Pons (tissue), 1 donor: ENCODE results near the gene GRID1.

ENCODE experiments used
- DNase-seq: peaks from one replicate; pipeline ENCODE4 v3.0.0-alpha.2; 2016; ENCODE audit warnings: low spot score

Gene GRID1

DNA sequence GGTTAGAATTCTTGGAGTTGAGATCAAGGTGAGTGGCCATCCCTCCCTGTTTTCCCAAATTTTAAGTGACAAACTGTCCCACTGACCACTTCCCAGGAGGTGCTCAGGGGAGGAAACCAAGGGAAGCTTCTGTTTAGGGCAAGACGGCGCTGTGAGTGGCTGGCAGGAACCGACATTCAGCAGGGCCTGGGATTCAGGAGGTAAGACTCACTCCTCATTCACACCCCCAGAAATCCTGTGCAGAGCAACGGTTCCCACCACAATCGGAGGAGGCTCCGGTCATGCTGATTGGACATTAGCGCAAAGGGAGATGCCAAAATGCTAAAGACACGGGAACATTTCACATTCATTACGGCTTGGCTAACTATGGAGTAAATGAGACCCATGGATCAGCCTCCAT, 200.9 kb downstream of the GRID1 start:
- DNase-seq, result no peak

DNA sequence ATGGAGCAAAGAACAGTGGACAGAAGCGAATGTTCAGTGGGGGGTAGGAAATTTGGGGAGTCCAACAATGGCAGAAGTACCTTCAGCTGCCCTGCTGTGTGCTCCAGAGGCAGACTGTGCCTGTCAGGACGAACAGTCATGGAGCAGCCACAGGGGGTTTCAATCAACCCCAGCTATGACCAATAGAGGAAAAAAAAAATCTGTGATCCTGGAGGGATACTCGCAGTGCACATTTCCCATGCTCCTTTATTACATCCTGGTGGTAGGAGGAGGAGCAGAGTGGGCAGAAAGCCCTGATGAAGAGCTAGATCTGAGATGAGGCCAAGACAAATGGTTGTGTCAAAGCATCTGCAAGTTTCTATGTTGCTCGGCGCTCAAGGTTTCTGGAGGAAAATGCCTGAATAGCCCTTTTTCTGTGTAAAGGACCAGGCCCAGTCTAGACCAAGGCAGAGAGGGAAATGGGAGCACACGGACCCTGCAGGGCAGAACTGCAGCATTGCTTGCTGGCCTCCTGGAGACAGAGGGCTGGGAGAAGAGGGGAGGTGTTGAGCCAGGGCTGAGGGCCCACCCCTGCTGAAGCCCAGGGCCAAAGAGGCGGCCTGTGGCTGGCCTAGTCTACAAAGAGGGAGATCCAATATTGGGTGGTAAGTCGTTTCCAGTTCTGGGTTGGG, 201.5 kb downstream of the GRID1 start:
- DNase-seq, result no peak

DNA sequence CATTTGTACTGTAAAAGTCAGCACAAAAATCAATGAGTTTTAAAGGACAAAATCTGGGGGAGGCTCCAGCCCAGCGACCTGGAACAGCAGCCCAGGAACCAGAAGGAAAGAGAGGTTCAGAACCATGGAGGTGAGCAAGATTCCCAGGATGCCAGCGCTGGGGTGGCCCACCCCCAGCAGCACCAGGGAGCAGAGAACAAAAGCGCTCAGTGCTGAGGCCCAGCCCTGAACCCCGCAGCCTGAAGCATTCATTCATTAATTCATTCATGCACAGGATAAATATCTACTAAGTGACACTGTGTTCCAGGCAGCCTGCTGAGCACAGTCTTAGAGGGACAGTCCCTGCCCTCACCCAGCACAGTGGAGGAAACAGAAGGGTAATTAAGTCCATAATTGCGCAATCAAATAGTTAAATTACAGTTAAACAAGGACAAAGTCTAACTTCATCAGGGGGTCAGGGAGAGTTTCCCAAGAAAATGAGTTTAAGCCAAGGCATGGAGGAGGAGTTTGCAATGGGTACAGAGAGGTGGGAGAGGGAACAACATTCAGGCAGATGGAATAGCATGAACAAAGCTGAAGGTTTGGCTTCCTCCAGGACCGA, 202.3 kb downstream of the GRID1 start:
- no peak for DNase-seq

DNA sequence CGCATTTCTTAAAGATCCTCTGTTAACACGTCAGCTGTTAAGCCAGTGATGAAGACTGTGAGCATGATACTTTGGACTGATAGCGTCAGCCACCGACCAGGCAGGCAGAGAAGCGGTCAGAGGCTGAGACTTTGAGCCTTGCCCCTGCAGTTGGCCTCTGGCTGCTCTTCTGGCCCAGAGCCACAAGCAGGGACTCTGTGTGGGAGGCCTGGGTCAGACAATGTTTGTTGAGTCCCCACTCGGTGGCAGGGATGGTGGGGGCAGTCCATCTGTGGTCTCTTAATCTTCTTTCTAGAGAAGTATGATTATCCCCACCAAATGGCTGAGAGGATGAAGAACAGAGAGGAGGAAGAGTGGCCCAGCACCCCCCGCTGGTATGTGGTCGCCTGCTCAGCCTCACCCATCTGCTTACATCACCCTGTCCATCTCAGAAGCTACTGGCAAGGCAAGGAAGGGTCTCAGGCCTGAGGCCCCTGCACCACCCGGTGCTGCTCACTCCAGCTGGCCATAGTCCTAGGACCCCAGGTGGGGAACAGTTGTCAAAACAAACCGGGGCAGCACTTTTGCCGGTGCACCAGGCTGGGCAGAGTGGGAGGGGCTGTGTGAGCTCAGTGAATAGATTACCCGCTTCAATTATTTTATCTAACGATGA, 202.9 kb downstream of the GRID1 start:
- DNase-seq, result no peak

DNA sequence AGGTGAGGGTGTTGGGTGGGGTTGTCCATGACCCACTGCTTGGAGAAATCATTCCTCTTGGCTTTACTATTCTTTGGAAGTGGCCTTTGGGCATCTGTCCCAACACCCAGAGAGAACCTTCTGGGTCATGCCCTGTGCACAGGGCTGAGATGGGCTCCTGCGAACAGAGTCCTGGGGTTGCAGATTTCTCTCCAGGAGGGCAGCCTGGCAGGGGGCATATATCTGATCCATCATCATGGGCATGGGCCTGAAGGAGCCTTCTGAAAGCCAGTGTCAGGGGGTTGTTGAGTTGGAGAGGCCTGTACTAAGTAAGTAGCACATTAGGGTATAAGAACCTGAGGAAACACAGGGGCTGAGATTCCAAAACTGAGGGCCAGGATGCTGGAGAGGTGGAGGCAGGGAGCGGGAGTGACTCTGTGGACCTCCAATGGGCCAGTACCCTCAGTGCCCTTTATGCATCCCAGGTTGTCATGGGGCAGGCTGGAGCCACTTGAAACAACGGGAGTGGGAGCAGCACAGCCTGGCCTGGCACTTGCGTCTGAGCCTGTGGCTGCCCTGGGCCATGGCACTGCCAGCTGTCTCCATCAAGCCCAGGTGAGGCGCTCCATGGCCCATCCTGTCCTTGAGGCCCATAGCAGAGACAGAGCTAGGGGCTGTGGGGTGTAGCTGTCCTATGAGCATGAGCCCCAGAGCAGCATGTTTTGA, 203.7 kb downstream of the GRID1 start:
- DNase-seq, result no peak

DNA sequence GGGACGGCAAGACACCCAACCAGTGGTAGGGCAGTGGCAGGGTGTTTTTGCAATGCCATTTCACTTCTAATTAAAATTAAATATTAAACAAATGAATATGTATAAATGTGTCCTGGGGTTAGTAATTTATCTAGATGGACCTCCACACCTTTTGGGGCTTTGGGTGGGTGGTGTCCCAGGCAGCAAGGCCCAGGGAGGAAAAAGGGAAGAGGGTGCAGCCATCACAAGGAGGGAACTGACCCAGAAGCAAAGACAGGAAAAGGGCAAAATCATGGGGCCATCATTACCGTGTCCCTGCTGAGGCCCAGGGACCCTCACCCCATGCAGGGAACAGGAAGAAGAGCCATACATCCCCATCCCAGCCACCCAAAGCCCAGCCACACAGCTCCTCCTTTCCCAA, 204.6 kb downstream of the GRID1 start:
- DNase-seq, result no peak

DNA sequence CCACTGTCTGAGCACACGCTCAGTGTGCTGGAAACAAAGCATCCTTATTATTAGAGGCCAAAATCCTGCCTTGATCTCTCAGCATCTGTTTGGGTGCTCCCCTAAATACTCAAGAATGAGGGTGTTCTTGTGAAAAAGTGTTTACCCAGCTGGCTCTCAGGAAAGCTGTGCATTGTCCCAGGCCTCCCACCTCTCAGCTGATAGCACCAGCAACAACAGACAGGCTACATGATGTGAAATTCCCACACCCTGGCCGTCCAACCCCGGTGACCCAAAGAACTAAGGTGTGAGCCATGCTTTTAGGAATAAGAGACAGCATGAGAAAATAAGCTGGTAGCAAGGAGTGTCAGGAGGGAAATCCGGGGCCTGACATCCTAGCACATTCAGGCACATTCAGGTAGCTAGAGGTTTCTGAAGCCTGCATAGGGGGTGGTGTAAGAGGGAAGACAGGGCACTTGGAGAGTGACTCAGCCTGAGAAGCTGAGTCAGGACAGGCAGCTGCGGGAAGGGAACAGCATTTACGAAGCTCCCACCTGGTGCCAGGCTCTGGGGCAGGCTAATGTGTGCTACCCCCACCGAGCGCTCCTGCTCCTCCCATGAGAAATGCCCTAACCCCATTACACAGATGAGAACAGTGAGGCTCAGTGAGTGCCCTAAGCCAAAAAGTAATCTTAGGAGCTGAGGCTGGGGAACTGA, 205.6 kb downstream of the GRID1 start:
- DNase-seq, result no peak

DNA sequence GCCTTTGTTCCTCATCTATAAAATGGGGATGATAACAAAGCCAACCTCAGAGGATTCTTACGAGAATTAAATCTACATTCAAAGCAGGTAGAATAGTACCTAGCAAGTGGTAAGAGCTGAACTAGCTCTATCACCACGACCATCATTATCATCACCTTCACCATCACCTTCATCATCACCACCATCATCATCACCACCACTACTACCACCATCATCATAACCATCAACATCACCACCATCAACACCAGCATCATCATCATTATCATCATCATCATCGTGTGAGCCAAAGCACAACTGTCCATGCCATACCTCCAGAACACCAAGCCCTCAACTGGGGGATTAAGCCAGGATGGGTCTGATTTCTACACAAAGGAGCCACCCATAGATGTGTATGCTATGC, 206.8 kb downstream of the GRID1 start:
- DNase-seq, result no peak

DNA sequence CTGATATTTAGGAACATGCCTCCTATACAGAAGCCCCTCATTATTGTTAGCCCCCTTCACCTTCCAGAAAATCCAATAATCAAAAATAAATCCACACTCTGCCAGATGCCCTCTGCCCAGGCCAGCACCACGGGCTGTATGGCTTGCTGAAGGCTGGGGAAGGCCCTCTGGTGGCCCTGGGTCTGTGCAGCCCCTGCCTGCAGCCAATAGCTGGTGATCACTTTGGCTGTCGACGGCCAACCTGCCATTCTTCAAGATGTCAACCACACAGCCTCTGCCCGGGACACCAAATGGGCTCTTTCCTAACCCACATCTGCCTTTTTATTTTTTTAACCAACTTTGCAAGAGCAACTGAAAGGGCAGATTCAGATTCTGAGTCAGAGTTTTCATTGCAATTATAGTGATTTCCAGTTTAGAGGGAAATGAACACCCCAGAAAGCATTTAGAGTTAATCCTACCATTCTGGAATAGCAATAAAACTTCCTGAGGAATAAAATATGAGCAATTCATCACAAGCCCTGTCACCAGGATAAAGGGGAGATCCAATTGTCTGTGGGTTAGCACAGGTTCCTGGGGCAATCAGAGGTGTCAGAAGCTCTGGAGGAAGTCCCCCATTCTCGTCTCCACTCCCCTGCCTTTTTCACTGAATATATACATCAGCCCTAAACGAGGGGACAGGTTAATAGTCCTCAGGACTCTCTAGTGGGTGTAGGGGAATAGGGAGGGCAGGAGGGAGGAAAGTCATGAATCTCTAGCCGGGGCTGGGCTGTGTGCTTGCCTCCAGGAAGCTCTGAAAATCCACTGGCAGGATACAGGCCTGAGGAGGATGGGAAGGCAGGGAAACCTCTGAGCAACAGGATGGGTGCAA, 211.3 kb downstream of the GRID1 start:
- DNase-seq, result no peak

DNA sequence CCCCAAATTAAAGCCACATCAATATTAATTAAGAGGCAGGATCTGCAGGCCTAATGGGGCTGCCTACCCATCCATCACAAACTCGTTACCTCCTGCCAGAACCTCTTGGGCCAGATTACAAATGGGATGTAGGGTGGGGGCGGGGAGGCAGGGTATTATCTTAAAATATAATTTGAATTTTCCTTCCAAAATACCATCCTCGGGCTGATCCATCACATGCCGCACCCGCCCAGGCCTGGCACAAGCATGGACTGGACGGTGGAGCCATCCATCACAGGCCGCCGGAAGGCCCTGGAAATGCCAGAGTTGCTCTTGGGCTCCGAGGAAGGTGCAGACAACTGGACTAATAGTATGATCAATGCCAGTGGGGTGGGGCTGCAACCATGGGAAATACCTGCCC, 212.8 kb downstream of the GRID1 start:
- DNase-seq, result no peak

DNA sequence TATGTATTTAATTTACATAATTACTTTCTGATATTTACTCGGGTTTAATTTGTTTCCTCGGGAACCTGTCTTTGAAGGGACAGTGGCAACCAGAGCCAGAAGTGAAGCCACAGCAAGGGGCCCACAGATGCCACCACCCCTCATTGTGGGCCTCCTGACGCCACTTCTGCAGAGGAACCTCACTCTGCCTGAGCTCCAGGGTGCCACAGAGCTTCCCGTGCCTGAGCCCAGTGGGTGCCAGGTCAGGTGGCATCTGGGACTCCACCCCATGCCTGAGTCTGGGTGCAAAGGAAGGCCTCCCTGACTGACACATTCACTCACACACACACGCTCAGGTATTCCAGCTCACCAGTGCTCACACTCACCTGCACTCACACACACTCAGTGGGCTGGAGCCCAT, 213.7 kb downstream of the GRID1 start:
- no peak for DNase-seq

DNA sequence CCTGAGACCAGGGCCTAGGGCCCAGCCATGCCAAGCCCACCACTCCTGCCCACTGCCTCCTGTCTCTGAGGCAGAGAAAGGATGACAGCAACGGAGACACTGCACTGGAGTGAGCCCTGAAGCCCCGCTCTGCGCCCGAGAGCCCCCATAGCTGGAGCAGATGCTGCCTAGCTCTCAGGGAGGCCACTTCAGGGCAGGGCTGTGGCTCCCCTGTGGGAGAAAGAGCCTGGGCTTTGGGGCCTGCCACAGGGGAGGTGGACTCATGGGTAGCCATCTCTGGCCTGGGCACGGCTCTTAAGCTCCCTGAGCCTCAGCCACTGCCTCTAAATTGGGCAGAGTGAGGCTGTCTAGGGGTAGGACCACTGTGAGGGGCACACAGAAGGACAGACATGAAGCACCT, 214.2 kb downstream of the GRID1 start:
- DNase-seq, result no peak

DNA sequence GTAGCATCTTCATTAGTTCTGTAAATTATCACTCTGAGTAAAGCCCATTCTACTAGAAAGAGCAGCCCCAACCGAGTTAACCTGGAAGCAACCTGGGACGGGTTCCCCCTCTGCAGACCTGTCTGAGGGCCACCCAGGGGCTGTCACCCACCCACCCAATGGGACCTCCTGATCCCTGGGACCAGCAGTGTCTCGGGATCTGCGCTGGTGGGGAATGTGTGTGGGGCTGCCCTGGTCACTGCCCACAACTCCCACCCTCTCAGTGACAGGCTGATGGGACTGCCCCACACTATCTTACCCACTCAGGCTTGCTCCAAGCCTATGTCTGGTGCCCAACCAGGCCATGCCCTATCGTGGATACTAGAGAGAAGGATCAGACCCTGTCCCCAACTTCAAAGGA, 215.0 kb downstream of the GRID1 start:
- DNase-seq, result no peak

DNA sequence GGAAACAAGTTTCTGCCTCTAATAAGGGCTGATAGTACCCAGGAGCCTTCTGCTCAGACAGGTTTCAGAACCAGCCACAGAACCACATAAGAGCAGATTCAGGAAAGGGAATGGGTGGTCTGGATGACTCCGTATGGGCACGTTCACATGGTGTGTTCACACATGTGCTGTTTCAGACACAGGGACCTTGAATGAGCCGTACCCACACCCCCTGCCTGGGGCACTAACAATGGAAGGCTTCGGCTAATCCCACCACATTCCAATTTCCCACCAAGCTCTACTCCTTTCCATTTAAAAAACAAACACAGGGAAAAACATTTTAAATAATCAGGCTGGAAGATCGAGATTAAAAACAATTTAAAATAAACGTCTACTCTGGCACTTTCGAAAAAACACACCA, 217.3 kb downstream of the GRID1 start:
- no peak for DNase-seq

DNA sequence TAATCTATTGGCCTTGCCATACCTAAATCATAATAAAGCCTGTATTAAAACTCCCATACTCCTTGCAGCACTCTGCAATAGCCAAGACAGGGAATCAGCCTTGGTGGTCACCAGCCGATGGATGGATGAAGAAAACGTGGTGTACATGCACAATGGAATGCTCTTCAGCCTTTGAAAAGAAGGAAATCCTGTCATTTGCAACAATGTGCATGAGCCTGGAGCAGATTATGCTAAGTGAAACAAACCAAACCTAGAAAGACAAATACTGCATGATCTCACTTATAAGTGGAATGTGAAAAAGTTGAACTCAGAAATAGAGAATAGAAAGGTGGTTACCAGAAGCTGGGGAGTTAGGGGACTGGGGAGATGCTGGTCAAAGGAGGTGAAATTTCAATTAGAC, 218.5 kb downstream of the GRID1 start:
- DNase-seq, result no peak

DNA sequence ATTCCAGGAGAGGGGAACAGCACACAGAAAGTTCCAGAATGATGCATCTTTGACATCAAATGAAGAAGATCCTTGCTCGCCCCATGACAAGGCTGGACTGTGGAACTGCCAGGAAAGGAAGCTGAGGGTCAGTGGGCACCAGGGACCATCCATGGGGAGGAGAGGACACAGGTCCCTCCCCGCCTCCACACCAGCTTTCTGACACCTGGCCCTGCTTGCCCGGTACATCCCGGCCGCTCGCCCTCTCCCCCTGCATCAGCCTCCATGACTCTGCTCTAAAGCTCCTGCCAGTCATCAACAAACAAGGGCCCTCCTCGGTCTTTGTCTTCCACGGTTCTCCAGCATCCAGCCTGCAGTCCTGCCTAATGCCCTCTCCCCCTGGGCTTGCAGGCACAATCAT, 222.3 kb downstream of the GRID1 start:
- no peak for DNase-seq

DNA sequence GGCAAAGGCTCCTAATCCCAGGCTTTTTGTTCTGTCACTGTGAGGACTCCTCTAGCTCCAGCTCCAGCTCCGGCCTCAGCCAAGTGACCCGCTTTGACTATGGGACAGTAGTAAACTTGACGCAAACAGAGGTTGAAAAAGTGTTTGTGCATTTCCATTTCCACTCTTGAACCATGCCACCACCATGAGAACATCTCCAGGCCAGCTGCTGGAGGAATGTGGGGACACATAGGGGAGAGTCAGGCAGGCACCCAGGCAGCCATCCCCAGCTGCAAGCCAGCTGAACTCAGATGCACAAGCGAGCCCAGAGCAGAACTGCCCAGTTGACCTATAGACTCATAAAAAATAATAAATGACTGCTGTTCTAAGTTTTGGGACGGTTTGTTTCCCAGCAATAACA, 224.7 kb downstream of the GRID1 start:
- no peak for DNase-seq

DNA sequence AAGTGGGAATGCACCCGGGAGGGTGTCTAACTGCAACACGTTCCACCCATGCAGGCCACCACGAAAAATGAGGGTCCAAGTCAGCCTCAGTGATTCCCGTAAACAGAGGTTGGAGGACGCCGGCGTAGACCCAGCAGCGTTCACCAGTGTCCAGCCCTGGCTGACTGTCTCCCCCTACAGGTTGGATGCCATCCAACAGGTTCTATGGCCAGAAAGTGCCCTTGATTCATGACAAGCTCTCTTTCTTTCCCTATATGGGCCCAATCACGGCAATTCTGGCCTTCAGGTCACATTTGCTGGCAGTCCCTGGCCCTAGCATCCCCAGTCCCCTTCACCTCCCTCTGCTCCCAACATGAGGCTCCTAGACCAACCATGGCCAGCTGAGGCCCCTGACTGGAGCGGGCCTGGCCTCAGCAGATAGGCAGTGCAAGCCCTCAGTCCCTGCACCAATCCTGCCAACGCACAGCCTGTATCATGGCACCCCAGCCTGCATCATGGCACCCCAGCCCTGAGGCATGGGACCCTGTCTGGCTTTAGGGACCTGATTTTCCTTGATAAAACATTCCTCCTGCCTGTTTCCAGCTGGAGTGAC, 227.4 kb downstream of the GRID1 start:
- peak; percentile 69 for DNase-seq

DNA sequence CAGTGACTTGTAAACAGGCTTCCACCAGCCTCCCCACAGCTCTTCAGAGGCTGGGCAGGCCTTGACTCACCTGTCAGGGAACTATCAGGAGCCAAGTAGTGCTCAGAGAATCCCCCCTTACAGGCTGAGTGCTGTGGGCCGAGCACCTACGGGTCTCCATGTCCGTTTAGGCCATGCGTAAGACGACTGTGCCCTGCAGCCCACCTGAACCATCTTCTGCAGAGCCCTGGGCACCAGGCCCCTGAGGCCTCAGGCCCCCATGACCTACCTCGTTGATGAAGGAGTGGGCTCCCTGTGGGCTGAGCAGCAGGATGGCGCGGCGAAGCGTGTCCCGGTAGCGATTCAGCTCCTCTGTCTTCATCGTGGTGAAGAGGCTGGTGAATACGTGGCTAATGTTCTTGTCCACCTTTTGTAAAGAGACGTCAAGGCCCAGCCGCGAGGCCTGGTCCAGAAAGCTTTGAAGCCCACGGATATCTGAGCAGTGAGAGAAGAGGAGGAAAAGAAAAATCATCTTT, 228.0 kb downstream of the GRID1 start:
- no peak for DNase-seq

DNA sequence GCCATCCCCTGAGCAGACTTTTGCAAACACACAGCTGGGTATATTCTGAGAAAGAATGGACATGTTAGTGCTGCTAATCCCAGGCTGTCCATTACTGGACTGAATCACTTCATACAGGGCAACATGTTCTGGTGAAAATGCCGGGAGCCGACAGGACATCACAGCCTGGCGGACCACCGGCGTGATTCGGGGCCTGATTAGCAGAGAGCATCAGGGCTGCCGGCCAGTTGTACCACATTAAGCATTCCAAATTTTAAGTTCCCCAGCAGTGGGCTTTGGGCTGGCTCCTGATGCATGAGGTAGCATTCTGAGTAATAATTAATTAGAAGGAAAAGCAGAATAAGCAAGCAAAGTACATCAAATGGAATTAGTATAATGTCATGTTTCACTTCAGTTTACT, 229.0 kb downstream of the GRID1 start:
- no peak for DNase-seq

DNA sequence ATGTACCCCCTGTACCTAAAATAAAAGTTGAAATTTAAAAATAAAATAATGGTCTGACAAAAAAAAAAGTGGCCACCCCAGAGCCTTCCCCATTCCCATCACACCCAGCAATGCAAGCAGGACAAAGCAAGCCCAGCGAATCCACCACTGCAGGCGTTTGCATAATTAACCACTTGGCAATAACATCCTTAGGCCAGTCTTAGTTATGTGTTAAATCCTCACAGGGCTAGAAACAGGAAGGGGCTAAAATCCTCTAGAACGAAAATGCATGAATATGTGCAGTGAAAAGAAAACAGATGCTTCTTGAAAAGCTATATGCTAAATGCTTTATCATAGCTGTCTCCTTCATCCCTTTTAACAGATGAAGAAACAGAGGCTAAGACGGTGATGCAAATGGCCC, 229.7 kb downstream of the GRID1 start:
- no peak for DNase-seq
